ENCODE results near the gene HRC. TPM values are rescaled to one million over a fixed set of nuclear protein-coding genes. Genes with fewer than 3 reads are reported as not detected.
A peak's percentile ranks its signal among the peaks of the same experiment; 100 is the strongest.

The HRC gene
- total RNA-seq, 3 donors from 2014 or later, result not detected

GRCh38 chr19:49180659-49181058, 25.5 kb upstream of the HRC start:
- Mint-ChIP-seq H3K27me3 (ENCODE audit: low read depth) (peaks cover 7% of the 10 kb centered on the region), H3K36me3 (ENCODE audit: insufficient read depth) (no peaks in the 10 kb centered on the region), H3K4me3 (no peak overlapping the region), H3K9me3 (peaks cover 5% of the 10 kb centered on the region), H3K4me1 (ENCODE audit: low read depth) (peaks cover 4% of the 10 kb centered on the region)
- ATAC-seq (no peak), DNase-seq (no peak)

GRCh38 chr19:49173198-49173597, 18.0 kb upstream of the HRC start:
- no peak for DNase-seq
- no peak for ATAC-seq
- H3K27me3 Mint-ChIP-seq (ENCODE audit: low read depth), result peaks cover 4% of the 10 kb centered on the region
- H3K36me3 Mint-ChIP-seq (ENCODE audit: insufficient read depth), result no peaks in the 10 kb centered on the region
- H3K4me3 Mint-ChIP-seq, result no peak overlapping the region
- H3K4me1 Mint-ChIP-seq (ENCODE audit: low read depth), result peaks cover 4% of the 10 kb centered on the region
- H3K9me3 Mint-ChIP-seq, result no peaks in the 10 kb centered on the region

- Mint-ChIP-seq H3K9me3 (no peaks in the 10 kb centered on the region), H3K27me3 (ENCODE audit: low read depth) (peaks cover 8% of the 10 kb centered on the region), H3K4me3 (no peak overlapping the region), H3K4me1 (ENCODE audit: low read depth) (no peaks in the 10 kb centered on the region), H3K36me3 (ENCODE audit: insufficient read depth) (no peaks in the 10 kb centered on the region)
- no peak for ATAC-seq
- no peak for DNase-seq
Measured at GRCh38 chr19:49168421-49168820, 13.2 kb upstream of the HRC start.

- ATAC-seq (no peak), DNase-seq (no peak)
- no peaks in the 10 kb centered on the region for H3K36me3 Mint-ChIP-seq (ENCODE audit: insufficient read depth)
Measured at GRCh38 chr19:49167857-49168409, 12.7 kb upstream of the HRC start.

GRCh38 chr19:49165865-49166301, 10.7 kb upstream of the HRC start:
- no peaks in the 10 kb centered on the region for H3K9me3 Mint-ChIP-seq
- DNase-seq (no peak), ATAC-seq (no peak)
- H3K4me1 Mint-ChIP-seq (ENCODE audit: low read depth), result no peaks in the 10 kb centered on the region
- H3K27me3 Mint-ChIP-seq (ENCODE audit: low read depth), result peaks cover 13% of the 10 kb centered on the region
- H3K4me3 Mint-ChIP-seq, result no peak overlapping the region
- H3K36me3 Mint-ChIP-seq (ENCODE audit: insufficient read depth), result no peaks in the 10 kb centered on the region

More at GRCh38 chr19:49167857-49168409, 12.7 kb upstream of the HRC start:
- Mint-ChIP-seq H3K9me3 (no peaks in the 10 kb centered on the region), H3K4me3 (no peak overlapping the region), H3K27me3 (ENCODE audit: low read depth) (peaks cover 8% of the 10 kb centered on the region), H3K4me1 (ENCODE audit: low read depth) (no peaks in the 10 kb centered on the region)

GRCh38 chr19:49165111-49165750, 10.0 kb upstream of the HRC start:
- Mint-ChIP-seq H3K27me3 (ENCODE audit: low read depth) (peaks cover 20% of the 10 kb centered on the region), H3K4me3 (no peak overlapping the region), H3K36me3 (ENCODE audit: insufficient read depth) (no peaks in the 10 kb centered on the region), H3K9me3 (no peaks in the 10 kb centered on the region), H3K4me1 (ENCODE audit: low read depth) (no peaks in the 10 kb centered on the region)
- DNase-seq (no peak), ATAC-seq (no peak)

- Mint-ChIP-seq H3K4me1 (ENCODE audit: low read depth) (peaks cover 6% of the 10 kb centered on the region), H3K27me3 (ENCODE audit: low read depth) (peaks cover 46% of the 10 kb centered on the region), H3K36me3 (ENCODE audit: insufficient read depth) (no peaks in the 10 kb centered on the region), H3K4me3 (no peak overlapping the region), H3K9me3 (no peaks in the 10 kb centered on the region)
- ATAC-seq (no peak), DNase-seq (no peak)
Measured at GRCh38 chr19:49161987-49162386, 6.8 kb upstream of the HRC start.

GRCh38 chr19:49160450-49161189, 5.4 kb upstream of the HRC start:
- no peak overlapping the region for H3K4me3 Mint-ChIP-seq
- no peaks in the 10 kb centered on the region for H3K36me3 Mint-ChIP-seq (ENCODE audit: insufficient read depth)
- H3K4me1 Mint-ChIP-seq (ENCODE audit: low read depth), result peaks cover 6% of the 10 kb centered on the region
- DNase-seq (no peak), ATAC-seq (no peak)
- H3K9me3 Mint-ChIP-seq, result no peaks in the 10 kb centered on the region
- H3K27me3 Mint-ChIP-seq (ENCODE audit: low read depth), result peaks cover 48% of the 10 kb centered on the region

GRCh38 chr19:49157445-49158224, 2.4 kb upstream of the HRC start, which contains the start of gene TRPM4:
TSS of gene TRPM4 (plus strand) at chr19:49157792. CDS start at chr19:49157867, 75 bp downstream.
- Mint-ChIP-seq H3K36me3 (ENCODE audit: insufficient read depth) (no peaks in the 10 kb centered on the region), H3K4me3 (peak within 1 kb of the TSS; percentile 10), H3K9me3 (peaks cover 5% of the 10 kb centered on the region), H3K4me1 (ENCODE audit: low read depth) (peaks cover 6% of the 10 kb centered on the region), H3K27me3 (ENCODE audit: low read depth) (peaks cover 74% of the 10 kb centered on the region)
- ATAC-seq (peak; percentile 82 to 85), DNase-seq (peak; percentile 21)

GRCh38 chr19:49155820-49156346, 687 bp upstream of the HRC start:
- peaks cover 82% of the 10 kb centered on the region for H3K27me3 Mint-ChIP-seq (ENCODE audit: low read depth)
- no peaks in the 10 kb centered on the region for H3K36me3 Mint-ChIP-seq (ENCODE audit: insufficient read depth)
- peaks cover 5% of the 10 kb centered on the region for H3K9me3 Mint-ChIP-seq
- peaks cover 13% of the 10 kb centered on the region for H3K4me1 Mint-ChIP-seq (ENCODE audit: low read depth)
- no peak overlapping the region for H3K4me3 Mint-ChIP-seq
- DNase-seq (no peak), ATAC-seq (no peak)

GRCh38 chr19:49154279-49154678, 917 bp downstream of the HRC start:
- H3K4me3 Mint-ChIP-seq, result no peak overlapping the region
- H3K27me3 Mint-ChIP-seq (ENCODE audit: low read depth), result peaks cover 76% of the 10 kb centered on the region
- ATAC-seq, result no peak

GRCh38 chr19:49153167-49153809, 1.9 kb downstream of the HRC start:
- no peak overlapping the region for H3K4me3 Mint-ChIP-seq
- no peak for ATAC-seq

More at GRCh38 chr19:49154279-49154678, 917 bp downstream of the HRC start:
- peaks cover 20% of the 10 kb centered on the region for H3K4me1 Mint-ChIP-seq (ENCODE audit: low read depth)
- no peaks in the 10 kb centered on the region for H3K36me3 Mint-ChIP-seq (ENCODE audit: insufficient read depth)
- DNase-seq, result no peak
- H3K9me3 Mint-ChIP-seq, result peaks cover 5% of the 10 kb centered on the region

GRCh38 chr19:49152119-49152550, 3.1 kb downstream of the HRC start:
- no peak overlapping the region for H3K4me3 Mint-ChIP-seq
- ATAC-seq, result no peak

More at GRCh38 chr19:49153167-49153809, 1.9 kb downstream of the HRC start:
- Mint-ChIP-seq H3K4me1 (ENCODE audit: low read depth) (peaks cover 22% of the 10 kb centered on the region), H3K36me3 (ENCODE audit: insufficient read depth) (no peaks in the 10 kb centered on the region), H3K27me3 (ENCODE audit: low read depth) (peaks cover 76% of the 10 kb centered on the region), H3K9me3 (peaks cover 5% of the 10 kb centered on the region)
- DNase-seq, result no peak

More at GRCh38 chr19:49152119-49152550, 3.1 kb downstream of the HRC start:
- H3K36me3 Mint-ChIP-seq (ENCODE audit: insufficient read depth), result no peaks in the 10 kb centered on the region
- H3K27me3 Mint-ChIP-seq (ENCODE audit: low read depth), result peaks cover 74% of the 10 kb centered on the region
- DNase-seq, result no peak
- peaks cover 21% of the 10 kb centered on the region for H3K4me1 Mint-ChIP-seq (ENCODE audit: low read depth)
- peaks cover 5% of the 10 kb centered on the region for H3K9me3 Mint-ChIP-seq

All from activated T-cell treated with anti-CD3 and anti-CD28 coated beads, Interleukin-2, amount 50 U/mL, for 4 hours (primary cell).